ENCODE data around the gene ENOX1. TPM values are rescaled to one million over a fixed set of nuclear protein-coding genes. Genes with fewer than 3 reads are reported as not detected.

ENOX1 gene
- total RNA-seq, 2 donors from 2014 or later, result 0.22 to 1.4 TPM

- intact Hi-C loops (cut with DNase I), result no loop called here
- TF ChIP-seq CTCF (IDR thresholded peaks at IDR 0.05), result no peak
These were observed 409.6 kb downstream of the ENOX1 start for GRCh38 chr13:43377149-43377548.

GRCh38 chr13:43376596-43376995 lies 410.2 kb downstream of the ENOX1 start:
- no peaks in the 10 kb centered on the region for H3K27me3 ChIP-seq
- intact Hi-C loops (cut with DNase I), result no loop called here
- H3K27ac ChIP-seq, result no peak overlapping the region
- H3K4me3 ChIP-seq, result no peak overlapping the region
- no peaks in the 10 kb centered on the region for H3K9me3 ChIP-seq
- H3K9ac ChIP-seq (ENCODE audit: low read depth in 2 of 2, low read length in 2 of 2), result no peak overlapping the region
- H3K36me3 ChIP-seq, result no peaks in the 10 kb centered on the region
- no peak for TF ChIP-seq CTCF (IDR thresholded peaks at IDR 0.05)
- no peak for DNase-seq
- no peaks in the 10 kb centered on the region for H3K4me1 ChIP-seq

More at GRCh38 chr13:43377149-43377548, 409.6 kb downstream of the ENOX1 start:
- Histone ChIP-seq H3K27ac (no peak overlapping the region), H3K9me3 (no peaks in the 10 kb centered on the region), H3K36me3 (no peaks in the 10 kb centered on the region), H3K27me3 (no peaks in the 10 kb centered on the region), H3K9ac (ENCODE audit: low read depth in 2 of 2, low read length in 2 of 2) (no peak overlapping the region), H3K4me3 (no peak overlapping the region), H3K4me1 (no peaks in the 10 kb centered on the region)
- DNase-seq, result no peak

GRCh38 chr13:43375797-43376465 lies 410.8 kb downstream of the ENOX1 start:
- no peak for TF ChIP-seq CTCF (IDR thresholded peaks at IDR 0.05)
- intact Hi-C loops (cut with DNase I), result no loop called here
- Histone ChIP-seq H3K27ac (no peak overlapping the region), H3K36me3 (no peaks in the 10 kb centered on the region), H3K9me3 (no peaks in the 10 kb centered on the region), H3K27me3 (no peaks in the 10 kb centered on the region), H3K9ac (ENCODE audit: low read depth in 2 of 2, low read length in 2 of 2) (no peak overlapping the region), H3K4me3 (no peak overlapping the region), H3K4me1 (no peaks in the 10 kb centered on the region)
- DNase-seq, result no peak

- no peaks in the 10 kb centered on the region for H3K4me1 ChIP-seq
- TF ChIP-seq CTCF (IDR thresholded peaks at IDR 0.05), result no peak
- no peaks in the 10 kb centered on the region for H3K27me3 ChIP-seq
- no peak overlapping the region for H3K27ac ChIP-seq
- no peak overlapping the region for H3K9ac ChIP-seq (ENCODE audit: low read depth in 2 of 2, low read length in 2 of 2)
- no peaks in the 10 kb centered on the region for H3K9me3 ChIP-seq
- H3K36me3 ChIP-seq, result no peaks in the 10 kb centered on the region
- intact Hi-C loops (cut with DNase I), result no loop called here
- H3K4me3 ChIP-seq, result no peak overlapping the region
- DNase-seq, result no peak
These were observed 412.2 kb downstream of the ENOX1 start for GRCh38 chr13:43374621-43375020.

GRCh38 chr13:43373400-43373799 lies 413.4 kb downstream of the ENOX1 start:
- no peak for DNase-seq
- intact Hi-C loops (cut with DNase I), result no loop called here
- H3K27me3 ChIP-seq, result no peaks in the 10 kb centered on the region
- no peak overlapping the region for H3K9ac ChIP-seq (ENCODE audit: low read depth in 2 of 2, low read length in 2 of 2)
- no peak for TF ChIP-seq CTCF (IDR thresholded peaks at IDR 0.05)
- no peak overlapping the region for H3K4me3 ChIP-seq
- H3K9me3 ChIP-seq, result no peaks in the 10 kb centered on the region
- H3K27ac ChIP-seq, result no peak overlapping the region
- H3K36me3 ChIP-seq, result no peaks in the 10 kb centered on the region
- H3K4me1 ChIP-seq, result no peaks in the 10 kb centered on the region

All from colonic mucosa (tissue), 4 donors.